ENCODE results near the gene RPL26.

DNA sequence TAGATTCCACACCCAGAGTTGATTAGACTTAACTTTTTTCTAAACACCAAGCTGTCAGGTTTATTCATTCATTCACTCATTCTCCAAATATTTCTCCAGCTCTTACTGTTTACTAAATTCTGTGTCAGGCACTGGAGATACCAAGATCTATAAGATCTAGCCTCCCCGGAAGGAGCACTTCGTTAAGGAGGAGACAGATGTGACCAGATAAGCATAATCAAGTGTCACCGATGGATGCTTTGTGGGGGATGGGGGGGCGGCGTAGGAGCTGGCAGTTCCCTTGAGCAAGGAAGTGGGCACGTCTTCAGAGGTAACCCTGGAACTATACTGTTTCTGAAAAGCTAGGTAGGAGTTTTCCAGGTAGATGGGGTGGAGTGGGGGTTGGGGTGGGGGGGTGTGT is 3.8 kb upstream of the RPL26 start:
- TF ChIP-seq, protein P1, sequence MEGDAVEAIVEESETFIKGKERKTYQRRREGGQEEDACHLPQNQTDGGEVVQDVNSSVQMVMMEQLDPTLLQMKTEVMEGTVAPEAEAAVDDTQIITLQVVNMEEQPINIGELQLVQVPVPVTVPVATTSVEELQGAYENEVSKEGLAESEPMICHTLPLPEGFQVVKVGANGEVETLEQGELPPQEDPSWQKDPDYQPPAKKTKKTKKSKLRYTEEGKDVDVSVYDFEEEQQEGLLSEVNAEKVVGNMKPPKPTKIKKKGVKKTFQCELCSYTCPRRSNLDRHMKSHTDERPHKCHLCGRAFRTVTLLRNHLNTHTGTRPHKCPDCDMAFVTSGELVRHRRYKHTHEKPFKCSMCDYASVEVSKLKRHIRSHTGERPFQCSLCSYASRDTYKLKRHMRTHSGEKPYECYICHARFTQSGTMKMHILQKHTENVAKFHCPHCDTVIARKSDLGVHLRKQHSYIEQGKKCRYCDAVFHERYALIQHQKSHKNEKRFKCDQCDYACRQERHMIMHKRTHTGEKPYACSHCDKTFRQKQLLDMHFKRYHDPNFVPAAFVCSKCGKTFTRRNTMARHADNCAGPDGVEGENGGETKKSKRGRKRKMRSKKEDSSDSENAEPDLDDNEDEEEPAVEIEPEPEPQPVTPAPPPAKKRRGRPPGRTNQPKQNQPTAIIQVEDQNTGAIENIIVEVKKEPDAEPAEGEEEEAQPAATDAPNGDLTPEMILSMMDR (IDR thresholded peaks at IDR 0.05) = no peak
- no peak for TF ChIP-seq POLR2A (IDR thresholded peaks at IDR 0.05)
- TF ChIP-seq EP300 (IDR thresholded peaks at IDR 0.05) = no peak
- no peak for TF ChIP-seq POLR2AphosphoS5 (IDR thresholded peaks at IDR 0.05)

Data from sigmoid colon (tissue), 4 donors.